ENCODE data around the gene LSM7. TPM values are rescaled to one million over a fixed set of nuclear protein-coding genes. Genes with fewer than 3 reads are reported as not detected.
A peak's percentile ranks its signal among the peaks of the same experiment; 100 is the strongest.

Gene LSM7
- total RNA-seq, 4 donors from 2014 or later = 71.2 to 106 (median 87.5) TPM

GRCh38 chr19:2327773-2328400 lies 499 bp downstream of the LSM7 start:
- peaks cover 32% of the 10 kb centered on the region for H3K36me3 ChIP-seq
- TF ChIP-seq CTCF (IDR thresholded peaks at IDR 0.05) (no peak), EP300 (IDR thresholded peaks at IDR 0.05) (no peak), POLR2A (IDR thresholded peaks at IDR 0.05) (no peak), POLR2AphosphoS5 (IDR thresholded peaks at IDR 0.05) (no peak)
- no peaks in the 10 kb centered on the region for H3K9me3 ChIP-seq
- H3K27me3 ChIP-seq = no peaks in the 10 kb centered on the region
- DNase-seq (ENCODE audit: low spot score in 2 of 2) = no peak
- WGBS = 1% methylated on average over 18 of the region's 18 CpGs
- peak overlapping the region; percentile 64 for H3K27ac ChIP-seq
- H3K4me3 ChIP-seq = peak overlapping the region; percentile 76
- H3K4me1 ChIP-seq = peaks cover 60% of the 10 kb centered on the region

- H3K36me3 ChIP-seq = peaks cover 43% of the 10 kb centered on the region
- TF ChIP-seq POLR2AphosphoS5 (IDR thresholded peaks at IDR 0.05) = no peak
- TF ChIP-seq EP300 (IDR thresholded peaks at IDR 0.05) = no peak
- TF ChIP-seq POLR2A (IDR thresholded peaks at IDR 0.05) = no peak
- TF ChIP-seq CTCF (IDR thresholded peaks at IDR 0.05) = no peak
- H3K4me3 ChIP-seq = peak overlapping the region; percentile 76
- no peaks in the 10 kb centered on the region for H3K9me3 ChIP-seq
- H3K4me1 ChIP-seq = peaks cover 50% of the 10 kb centered on the region
- WGBS = 85% methylated on average over 16 of the region's 16 CpGs
- H3K27ac ChIP-seq = no peak overlapping the region
- DNase-seq (ENCODE audit: low spot score in 2 of 2) = no peak
- no peaks in the 10 kb centered on the region for H3K27me3 ChIP-seq
These were observed 1.6 kb downstream of the LSM7 start for GRCh38 chr19:2326699-2327360.

GRCh38 chr19:2325281-2326046 lies 2.9 kb downstream of the LSM7 start:
- H3K36me3 ChIP-seq = peaks cover 48% of the 10 kb centered on the region
- no peak for TF ChIP-seq POLR2AphosphoS5 (IDR thresholded peaks at IDR 0.05)
- TF ChIP-seq EP300 (IDR thresholded peaks at IDR 0.05) = no peak
- no peak for TF ChIP-seq POLR2A (IDR thresholded peaks at IDR 0.05)
- TF ChIP-seq CTCF (IDR thresholded peaks at IDR 0.05) = no peak
- WGBS = 81% methylated on average over 19 of the region's 29 CpGs

GRCh38 chr19:2324220-2324948 lies 4.0 kb downstream of the LSM7 start:
- WGBS = 90% methylated on average over 33 of the region's 34 CpGs
- peaks cover 48% of the 10 kb centered on the region for H3K36me3 ChIP-seq

More at GRCh38 chr19:2325281-2326046, 2.9 kb downstream of the LSM7 start:
- H3K27me3 ChIP-seq = no peaks in the 10 kb centered on the region
- H3K4me1 ChIP-seq = peaks cover 38% of the 10 kb centered on the region
- no peaks in the 10 kb centered on the region for H3K9me3 ChIP-seq
- no peak for DNase-seq (ENCODE audit: low spot score in 2 of 2)
- no peak overlapping the region for H3K4me3 ChIP-seq
- H3K27ac ChIP-seq = no peak overlapping the region

More at GRCh38 chr19:2324220-2324948, 4.0 kb downstream of the LSM7 start:
- TF ChIP-seq POLR2A (IDR thresholded peaks at IDR 0.05) (no peak), POLR2AphosphoS5 (IDR thresholded peaks at IDR 0.05) (no peak), EP300 (IDR thresholded peaks at IDR 0.05) (no peak), CTCF (IDR thresholded peaks at IDR 0.05) (no peak)
- no peak overlapping the region for H3K27ac ChIP-seq
- no peak overlapping the region for H3K4me3 ChIP-seq
- DNase-seq (ENCODE audit: low spot score in 2 of 2) = no peak
- no peaks in the 10 kb centered on the region for H3K27me3 ChIP-seq
- H3K4me1 ChIP-seq = peaks cover 28% of the 10 kb centered on the region
- no peaks in the 10 kb centered on the region for H3K9me3 ChIP-seq
